ENCODE data around the gene DDRGK1.
"Not testable (repeated sequence)": the region's sequence is repeated elsewhere in the genome, so short reads cannot be mapped to it uniquely, and the experiment has no call there.

DDRGK1 gene

DNA sequence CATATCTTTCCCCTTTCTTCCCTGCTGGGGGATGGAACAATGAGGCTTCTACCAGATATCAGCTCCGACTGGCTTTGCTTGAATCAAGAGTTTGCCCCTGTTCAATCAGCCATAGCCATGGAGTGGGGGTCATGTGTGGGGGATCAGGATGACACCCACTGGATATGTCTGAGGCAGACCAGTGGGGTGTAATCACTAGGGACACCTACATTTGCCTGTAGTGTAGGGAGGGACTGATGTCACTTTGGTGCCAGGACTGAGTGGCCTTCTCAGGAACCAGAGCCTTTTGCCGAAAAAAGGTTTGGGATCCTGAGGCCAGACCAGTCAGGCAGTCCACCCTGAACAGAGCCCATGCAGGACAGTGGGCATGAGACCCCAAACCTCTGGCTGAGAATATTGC lies 5.9 kb upstream of the DDRGK1 start:
- DNase-seq, result no peak

- peak in 1 of 2 experiments; percentile 36 for DNase-seq
These were observed 5.5 kb upstream of the DDRGK1 start for GRCh38 chr20:3209946-3210317.

DNA sequence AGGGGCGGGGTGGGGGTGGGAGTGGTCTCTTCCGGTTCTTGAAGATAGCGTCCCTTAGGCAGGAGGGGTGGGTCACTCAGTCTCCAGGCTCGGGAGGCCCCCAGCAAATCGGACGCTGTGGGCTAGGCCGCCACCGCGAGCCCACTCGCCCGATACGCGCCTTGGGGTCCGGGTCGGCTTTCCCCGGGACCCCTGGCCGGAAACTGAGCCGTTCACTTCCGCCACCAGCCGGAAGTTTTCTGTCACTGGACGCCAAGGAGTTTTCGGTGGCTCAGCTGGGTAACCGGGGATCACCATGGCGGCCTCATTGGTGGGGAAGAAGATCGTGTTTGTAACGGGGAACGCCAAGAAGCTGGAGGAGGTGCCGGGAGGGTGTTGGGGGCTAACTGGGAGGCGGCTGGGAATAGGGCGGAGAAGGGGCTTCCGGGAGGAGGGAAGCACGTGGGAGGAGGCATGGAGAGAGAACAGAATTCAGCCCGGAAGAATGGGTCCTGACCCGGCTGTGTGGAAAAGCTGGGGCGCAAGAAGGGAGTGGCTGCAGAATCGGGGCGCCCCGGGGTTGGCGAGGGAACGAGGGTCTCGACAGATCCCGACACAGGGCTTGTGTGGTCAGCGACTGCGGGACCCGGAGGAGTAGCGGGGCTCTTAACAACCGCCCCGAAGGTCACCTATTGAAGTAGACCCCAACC lies 4.9 kb upstream of the DDRGK1 start, which contains the start of gene ITPA:
Gene ITPA, plus strand, starts transcription at position 242 of the 689 bp plus-strand sequence. Its CDS starts 54 bp downstream, at position 296.
- DNase-seq, result peak; percentile 76 to 81

DNA sequence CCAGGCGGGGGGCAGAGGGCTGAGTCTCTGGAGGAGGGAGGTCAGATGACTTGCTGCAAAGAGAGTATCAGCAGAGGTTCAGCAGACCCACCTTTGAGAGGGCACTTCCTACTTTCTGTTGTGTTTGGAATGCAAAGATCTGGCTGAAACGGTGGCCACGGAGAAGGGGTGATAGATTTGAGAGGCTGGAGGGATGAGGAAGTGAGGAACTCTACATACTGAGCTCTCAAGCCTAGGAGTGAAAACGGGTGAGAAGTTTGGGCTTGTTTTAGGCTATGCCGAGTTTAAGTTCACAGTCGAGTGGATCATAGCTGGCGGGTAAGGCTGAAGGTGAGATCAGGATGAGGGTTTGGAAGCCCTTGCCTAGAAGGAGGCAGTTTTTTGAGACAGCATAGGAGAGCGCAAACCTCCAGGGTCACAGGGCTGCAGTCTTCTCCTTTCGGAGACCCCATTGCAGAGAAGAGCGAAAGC lies 4.3 kb upstream of the DDRGK1 start:
- peak in 1 of 2 experiments; percentile 35 for DNase-seq

DNA sequence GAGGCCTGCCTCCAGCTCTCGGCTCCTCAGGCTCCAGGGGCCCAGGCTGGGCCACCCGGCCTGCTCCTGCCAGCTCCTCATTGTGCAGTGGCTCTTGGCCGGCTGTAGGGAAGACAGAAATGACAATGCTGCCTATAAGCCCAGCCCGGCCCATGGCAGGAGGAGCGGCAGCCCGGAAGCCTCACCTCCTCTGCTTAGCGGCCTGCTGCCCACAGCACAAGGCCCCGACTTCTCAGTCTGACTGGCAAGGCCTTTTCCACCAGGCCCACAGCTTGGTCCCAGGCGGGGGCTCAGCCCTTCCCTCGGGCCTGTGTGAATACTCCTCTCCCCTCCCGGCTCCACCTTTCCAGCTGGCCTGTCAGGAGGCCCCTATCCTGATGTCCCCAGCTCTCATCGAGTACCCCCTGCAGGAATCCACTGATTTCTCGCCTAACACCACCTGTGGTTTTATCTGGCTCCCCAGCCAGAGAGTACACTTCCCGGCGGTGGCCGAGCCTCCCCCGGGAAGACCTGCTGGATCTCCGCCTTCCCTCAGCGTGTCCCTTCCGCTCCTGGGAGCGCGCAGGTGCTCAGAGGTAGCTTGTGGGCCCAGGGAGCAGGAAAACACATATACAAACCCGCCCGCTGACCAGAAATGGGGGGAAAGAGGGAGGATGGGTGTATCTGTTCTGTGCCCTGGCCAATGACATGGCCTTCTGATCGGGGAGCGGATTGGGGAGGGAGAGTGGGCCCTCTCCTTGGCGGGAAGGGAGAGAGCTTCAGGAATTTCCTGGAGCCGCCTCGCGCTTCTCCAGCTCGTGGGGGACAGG lies 963 bp downstream of the DDRGK1 start:
- DNase-seq, result peak; percentile 55 to 70

DNA sequence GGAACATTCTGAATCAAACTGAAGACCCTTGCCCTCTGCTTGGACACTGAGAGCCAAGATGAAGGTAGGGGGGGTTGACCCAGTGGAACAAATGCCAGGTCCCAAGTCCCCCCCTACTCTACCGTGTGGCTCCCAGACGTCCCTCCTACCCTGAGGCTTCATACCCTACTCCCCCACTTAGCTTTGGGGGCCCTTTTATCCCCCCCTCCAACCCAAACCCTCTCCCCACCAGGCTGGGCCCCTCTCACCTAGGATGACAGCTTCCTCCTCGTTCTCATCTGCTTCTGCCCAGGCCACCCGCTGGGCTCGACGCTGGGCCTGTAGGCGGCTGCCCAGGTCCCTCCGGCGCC lies 1.5 kb downstream of the DDRGK1 start:
- no peak for DNase-seq

- no peak for DNase-seq
These were observed 4.3 kb downstream of the DDRGK1 start for GRCh38 chr20:3199976-3200755.

DNA sequence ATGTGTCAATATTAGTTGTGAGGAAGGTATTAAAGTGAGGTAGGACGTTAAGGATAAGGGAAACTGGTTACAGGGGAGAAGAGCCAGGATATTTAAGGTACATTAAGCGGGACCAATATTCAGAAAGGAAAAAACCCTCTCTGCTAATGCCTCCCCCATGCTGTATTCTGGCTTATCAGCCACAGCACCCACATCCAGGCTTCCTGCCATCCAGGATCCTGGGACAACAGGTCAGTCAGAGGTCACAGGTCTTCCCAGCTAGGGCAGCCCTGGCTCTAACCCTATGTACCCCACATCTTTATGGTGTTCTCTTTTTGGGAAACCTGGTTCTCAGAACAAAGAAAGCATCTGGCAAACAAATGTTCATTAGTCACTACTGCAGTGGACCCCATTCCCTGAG lies 5.3 kb downstream of the DDRGK1 start:
- DNase-seq, result no peak

DNA sequence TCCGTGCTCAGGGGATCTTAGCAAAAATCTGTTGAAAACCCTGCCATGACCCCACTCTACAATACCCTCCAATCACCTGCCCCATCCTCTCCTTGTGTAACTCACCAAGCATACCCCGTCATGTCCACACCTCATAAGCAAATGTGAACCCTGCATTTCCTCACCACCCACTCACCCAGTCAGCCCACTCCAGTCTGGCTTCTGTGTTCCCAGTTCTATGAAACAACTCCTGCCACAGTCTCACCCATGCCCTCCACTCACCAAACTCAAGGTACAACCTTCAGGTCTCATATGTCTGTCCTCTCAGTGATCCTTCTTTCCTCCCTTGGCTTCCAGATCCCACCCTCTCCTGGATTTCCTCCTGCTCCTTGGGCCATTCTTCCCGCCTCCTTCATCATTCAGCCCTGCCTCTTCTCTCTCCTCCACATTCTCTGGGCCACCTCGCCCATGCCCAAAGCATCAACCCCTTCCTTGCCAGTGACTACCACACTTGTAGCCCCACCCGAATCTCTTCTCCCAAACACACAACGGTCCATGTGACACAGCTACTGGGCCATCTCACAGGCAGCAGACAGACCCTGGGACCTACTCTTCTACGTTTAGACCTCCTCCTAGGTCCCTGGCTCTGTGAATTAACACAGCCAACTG lies 8.8 kb downstream of the DDRGK1 start:
- no peak for DNase-seq

GRCh38 chr20:3194617-3195280 lies 9.7 kb downstream of the DDRGK1 start:
- DNase-seq, result no peak

DNA sequence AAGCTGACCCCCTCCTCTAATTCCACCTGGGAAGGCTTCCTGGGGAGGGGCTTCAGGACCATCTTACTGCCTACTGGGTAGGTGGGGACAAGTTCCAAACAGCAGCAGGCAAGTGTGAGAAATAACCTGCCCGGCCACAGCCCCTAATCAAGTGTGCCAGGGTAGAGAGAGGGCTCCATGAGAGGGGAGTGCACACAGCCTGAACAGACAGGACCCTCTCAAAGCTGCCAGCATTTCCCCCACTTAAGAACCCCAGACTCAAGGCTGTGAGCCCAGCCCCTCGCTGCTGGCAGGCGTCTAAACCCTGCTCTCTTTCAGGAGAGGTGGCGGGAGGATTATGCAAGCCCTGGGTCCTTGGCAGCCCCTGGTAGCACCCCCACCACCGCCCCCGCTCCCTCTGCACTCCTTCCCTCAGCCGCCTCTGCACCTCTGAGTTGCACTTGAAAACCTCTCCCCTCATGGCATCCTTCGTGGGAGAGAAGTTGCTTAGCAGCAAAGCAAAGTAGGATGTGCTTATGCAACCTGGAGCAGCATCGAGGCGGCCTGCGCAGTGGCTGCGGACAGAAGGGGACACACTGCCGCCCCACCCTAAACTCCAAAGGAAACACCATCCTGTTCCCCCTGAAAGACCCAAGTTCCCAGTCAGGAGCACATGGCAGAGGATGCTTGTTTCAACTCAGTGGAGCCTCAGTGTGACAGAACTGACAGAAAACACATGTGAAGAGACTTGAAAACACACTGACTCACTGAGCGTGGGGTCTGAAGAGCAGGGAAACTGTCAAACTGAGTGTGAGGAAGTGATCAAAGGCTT lies 10.5 kb downstream of the DDRGK1 start:
- peak in 1 of 2 experiments; percentile 33 for DNase-seq

DNA sequence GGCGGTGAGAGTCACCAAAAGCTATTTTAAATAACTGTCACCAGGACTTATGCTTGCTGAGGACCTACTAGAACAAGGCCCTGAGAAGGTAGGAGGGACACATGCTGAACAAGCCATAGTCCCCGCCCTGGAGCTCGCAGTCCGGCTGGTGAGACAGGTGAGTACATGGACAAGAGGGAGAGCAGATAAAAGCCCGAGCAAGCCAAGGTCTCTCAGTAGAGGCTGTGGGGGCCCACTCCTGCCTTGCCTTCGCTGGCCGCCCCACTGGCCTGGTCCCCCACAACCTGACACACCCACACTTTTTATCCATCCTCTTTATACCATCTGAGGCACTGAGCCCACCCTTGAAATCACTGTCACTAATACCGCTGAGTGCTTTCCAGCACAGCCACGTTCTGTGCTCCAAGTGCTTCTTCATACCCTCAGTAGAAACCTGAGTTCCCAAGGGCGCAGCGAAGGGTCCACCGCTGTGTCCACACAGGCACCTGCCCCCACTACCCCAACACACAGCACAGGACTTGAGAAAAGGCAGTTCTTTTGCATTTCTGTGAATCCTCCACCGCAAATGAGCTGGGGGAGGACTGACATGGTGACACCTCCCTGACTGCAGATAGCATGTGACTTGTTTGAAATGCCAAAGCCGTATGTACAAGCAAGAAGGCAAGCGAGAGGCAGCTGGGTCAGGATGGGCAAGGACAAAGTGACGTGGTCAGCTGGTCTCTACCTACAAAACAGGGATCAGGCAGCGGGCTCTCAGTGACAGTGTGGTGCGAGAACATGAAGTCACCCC lies 12.1 kb downstream of the DDRGK1 start:
- no peak for DNase-seq

DNA sequence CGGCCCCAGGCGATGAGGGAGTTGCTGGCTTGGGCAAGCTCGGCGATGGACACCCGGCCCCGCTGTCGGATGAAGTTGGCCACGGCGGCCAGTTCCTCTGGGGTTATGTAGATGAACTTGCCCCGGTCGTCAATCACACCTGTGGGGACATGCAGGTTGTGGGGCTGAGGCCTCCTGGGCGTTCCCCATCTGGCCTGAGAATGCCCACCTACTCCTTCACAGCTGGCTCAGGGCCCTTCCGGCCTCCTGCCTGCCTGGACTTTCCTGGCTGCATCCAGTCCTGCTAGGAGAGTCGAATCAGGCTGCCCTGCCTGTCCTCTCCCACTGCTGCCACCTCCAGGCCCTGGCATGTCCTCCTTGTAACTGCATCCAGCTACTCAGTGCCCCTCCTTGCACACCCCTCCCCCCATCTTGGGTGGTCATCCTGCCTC lies 13.8 kb downstream of the DDRGK1 start:
- no peak for DNase-seq

GRCh38 chr20:3189561-3190131 lies 14.8 kb downstream of the DDRGK1 start:
- no peak for DNase-seq

GRCh38 chr20:3188823-3189413 lies 15.6 kb downstream of the DDRGK1 start:
- DNase-seq, result no peak

DNA sequence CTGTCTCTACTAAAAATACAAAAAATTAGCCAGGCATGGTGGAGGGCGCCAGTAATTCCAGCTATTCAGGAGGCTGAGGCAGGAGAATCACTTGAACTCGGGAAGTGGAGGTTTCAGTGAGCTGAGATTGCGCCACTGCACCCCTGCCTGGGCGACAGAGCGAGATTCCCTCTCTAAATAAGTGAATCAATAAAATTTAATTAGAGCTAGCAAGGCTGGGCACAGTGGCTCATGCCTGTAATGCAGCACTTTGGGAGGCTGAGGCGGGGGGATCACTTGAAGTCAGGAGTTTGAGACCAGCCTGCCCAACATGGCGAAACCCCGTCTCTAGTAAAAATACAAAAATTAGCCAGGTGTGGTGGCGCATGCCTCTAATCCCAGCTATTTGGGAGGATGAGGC lies 16.6 kb downstream of the DDRGK1 start:
- DNase-seq, result not testable (repeated sequence)

DNA sequence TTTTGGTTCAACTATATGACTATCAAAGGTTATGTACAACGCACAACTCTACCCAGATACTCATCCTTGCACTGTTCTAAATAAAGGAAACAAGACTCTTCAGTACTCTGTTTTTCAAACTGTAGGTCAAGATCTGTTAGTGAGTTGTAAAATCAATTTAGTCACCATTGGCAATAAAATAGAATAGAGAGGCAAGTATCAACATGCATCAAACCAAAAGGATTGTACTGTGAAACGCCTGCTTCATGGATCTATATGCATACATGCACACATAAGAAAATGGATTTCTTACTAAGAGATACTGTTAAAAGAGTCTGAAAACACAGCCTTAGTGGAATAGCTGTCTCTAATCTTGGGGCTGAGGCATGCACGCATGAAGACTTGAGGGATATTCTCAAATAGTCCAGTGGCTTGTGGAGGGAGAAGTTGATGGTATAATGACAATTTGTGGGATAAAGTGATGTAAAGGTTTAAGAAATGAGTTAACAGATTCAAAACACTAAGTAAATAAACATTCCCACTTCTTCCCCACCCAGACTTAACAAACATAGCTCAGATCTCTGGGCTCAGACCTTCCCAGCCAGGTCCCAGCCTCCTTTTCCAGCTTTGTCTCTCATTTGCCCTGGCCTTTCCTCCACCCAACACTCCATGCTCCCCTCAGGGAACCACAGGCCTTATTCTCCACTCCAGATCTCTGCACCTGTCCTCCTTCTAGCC lies 20.4 kb downstream of the DDRGK1 start:
- no peak for DNase-seq

DNA sequence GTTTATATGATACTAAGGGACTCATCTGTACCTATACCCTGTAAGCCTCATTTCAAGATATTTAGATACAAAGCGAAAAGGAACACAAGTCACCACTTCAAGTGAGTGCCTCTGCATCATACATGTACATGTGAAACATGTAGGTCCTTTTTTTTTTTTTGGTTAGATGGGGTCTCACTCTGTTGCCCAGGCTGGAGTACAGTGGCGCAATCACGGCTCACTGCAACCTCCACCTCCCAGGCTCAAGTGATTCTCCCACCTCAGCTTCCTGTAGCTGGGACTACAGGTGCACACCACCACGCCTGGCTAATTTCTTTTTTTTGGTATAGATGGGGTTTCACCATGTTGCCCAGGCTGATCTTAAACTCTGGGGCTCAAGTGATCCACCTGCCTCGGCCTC lies 22.1 kb downstream of the DDRGK1 start:
- not testable (repeated sequence) for DNase-seq

- no peak for DNase-seq
These were observed 23.2 kb downstream of the DDRGK1 start for GRCh38 chr20:3181270-3181669.

Measured in activated T-cell treated with anti-CD3 and anti-CD28 coated beads, Interleukin-2, amount 50 U/mL, for 48 hours (primary cell).